Measurements from ENCODE around the gene DHX9. TPM values are rescaled to one million over a fixed set of nuclear protein-coding genes. Genes with fewer than 3 reads are reported as not detected.
A peak's percentile ranks its signal among the peaks of the same experiment; 100 is the strongest.

Gene DHX9
- total and polyA plus RNA-seq, 9 of the 15 experiments (the other 6 are each of a cell fraction or from before 2014, with no cell fraction given): 100 to 409 (median 294) TPM

DNA sequence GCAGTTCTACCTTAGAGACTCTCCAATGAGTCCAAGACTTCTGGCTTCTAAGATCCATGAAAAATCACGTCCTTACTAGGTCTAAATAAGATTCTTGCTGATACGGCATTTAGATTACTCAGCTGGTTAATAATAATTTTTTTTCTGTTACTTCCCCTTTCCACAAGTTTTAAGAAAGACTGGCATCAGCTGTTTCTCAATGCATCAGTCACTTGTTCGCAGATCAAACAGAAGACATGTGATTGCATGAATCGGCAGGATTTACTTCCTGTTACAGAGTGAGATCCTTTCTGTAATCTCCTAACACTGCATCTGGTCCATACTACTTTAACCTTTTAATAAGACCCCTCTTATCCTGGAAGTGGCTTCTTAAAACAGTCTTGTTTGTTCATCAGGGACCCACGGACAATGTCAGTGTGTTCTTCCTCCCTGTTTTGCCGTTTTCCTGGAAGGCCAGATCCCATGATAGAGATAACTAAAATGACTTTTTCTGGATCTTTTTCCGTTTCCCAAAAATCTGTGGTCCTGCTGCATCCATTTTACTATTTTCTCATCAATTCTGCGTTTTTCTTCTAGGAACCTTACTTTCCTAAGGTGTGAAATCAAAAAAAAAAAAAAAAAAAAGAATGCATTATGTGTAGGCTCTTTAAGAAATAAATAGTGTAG lies 43.5 kb upstream of the DHX9 start (continued):
- TF ChIP-seq, protein P1, sequence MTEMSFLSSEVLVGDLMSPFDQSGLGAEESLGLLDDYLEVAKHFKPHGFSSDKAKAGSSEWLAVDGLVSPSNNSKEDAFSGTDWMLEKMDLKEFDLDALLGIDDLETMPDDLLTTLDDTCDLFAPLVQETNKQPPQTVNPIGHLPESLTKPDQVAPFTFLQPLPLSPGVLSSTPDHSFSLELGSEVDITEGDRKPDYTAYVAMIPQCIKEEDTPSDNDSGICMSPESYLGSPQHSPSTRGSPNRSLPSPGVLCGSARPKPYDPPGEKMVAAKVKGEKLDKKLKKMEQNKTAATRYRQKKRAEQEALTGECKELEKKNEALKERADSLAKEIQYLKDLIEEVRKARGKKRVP (CRISPR knock-in tag; IDR thresholded peaks at IDR 0.05): no peak
- no peak for TF ChIP-seq RBM14 (IDR thresholded peaks at IDR 0.05; ENCODE audit: borderline replicate concordance, insufficient read depth, low read depth, low read length)
- no peak for TF ChIP-seq DNMT1 (IDR thresholded peaks at IDR 0.05)
- no peak for TF ChIP-seq SRF (CRISPR knock-in tag; IDR thresholded peaks at IDR 0.05)
- no peak for TF ChIP-seq RAD21 (CRISPR knock-in tag; conservative IDR thresholded peaks at IDR 0.05 in 1 of 2, IDR thresholded peaks at IDR 0.05 in 1 of 2)
- no peak for TF ChIP-seq SRSF7 (optimal IDR thresholded peaks at IDR 0.05; ENCODE audit: low read depth, low read length)
- TF ChIP-seq FOS (IDR thresholded peaks at IDR 0.05; ENCODE audit: extremely low read depth, insufficient read length): no peak
- TF ChIP-seq, protein P2, sequence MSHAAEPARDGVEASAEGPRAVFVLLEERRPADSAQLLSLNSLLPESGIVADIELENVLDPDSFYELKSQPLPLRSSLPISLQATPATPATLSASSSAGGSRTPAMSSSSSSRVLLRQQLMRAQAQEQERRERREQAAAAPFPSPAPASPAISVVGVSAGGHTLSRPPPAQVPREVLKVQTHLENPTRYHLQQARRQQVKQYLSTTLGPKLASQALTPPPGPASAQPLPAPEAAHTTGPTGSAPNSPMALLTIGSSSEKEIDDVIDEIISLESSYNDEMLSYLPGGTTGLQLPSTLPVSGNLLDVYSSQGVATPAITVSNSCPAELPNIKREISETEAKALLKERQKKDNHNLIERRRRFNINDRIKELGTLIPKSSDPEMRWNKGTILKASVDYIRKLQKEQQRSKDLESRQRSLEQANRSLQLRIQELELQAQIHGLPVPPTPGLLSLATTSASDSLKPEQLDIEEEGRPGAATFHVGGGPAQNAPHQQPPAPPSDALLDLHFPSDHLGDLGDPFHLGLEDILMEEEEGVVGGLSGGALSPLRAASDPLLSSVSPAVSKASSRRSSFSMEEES (CRISPR knock-in tag; IDR thresholded peaks at IDR 0.05): no peak
- no peak for TF ChIP-seq PRPF4 (IDR thresholded peaks at IDR 0.05; ENCODE audit: insufficient read depth, low read depth, low read length, poor library complexity, severe bottlenecking)
- TF ChIP-seq, protein P3, sequence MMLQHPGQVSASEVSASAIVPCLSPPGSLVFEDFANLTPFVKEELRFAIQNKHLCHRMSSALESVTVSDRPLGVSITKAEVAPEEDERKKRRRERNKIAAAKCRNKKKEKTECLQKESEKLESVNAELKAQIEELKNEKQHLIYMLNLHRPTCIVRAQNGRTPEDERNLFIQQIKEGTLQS (IDR thresholded peaks at IDR 0.05): peak; percentile 30; the same call in 1 of the 2 replicates
- TF ChIP-seq, protein P3 (CRISPR knock-in tag; conservative IDR thresholded peaks at IDR 0.05): no peak; the same call in 1 of the 2 replicates
- no peak for TF ChIP-seq TGIF2 (CRISPR knock-in tag; IDR thresholded peaks at IDR 0.05)
- TF ChIP-seq, protein P4, sequence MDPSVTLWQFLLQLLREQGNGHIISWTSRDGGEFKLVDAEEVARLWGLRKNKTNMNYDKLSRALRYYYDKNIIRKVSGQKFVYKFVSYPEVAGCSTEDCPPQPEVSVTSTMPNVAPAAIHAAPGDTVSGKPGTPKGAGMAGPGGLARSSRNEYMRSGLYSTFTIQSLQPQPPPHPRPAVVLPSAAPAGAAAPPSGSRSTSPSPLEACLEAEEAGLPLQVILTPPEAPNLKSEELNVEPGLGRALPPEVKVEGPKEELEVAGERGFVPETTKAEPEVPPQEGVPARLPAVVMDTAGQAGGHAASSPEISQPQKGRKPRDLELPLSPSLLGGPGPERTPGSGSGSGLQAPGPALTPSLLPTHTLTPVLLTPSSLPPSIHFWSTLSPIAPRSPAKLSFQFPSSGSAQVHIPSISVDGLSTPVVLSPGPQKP (CRISPR knock-in tag; IDR thresholded peaks at IDR 0.05): no peak
- TF ChIP-seq SAFB (IDR thresholded peaks at IDR 0.05; ENCODE audit: borderline replicate concordance, low read depth, low read length): no peak
- TF ChIP-seq STAT5A (IDR thresholded peaks at IDR 0.05; ENCODE audit: borderline replicate concordance, low read length): peak; percentile 40
- no peak for TF ChIP-seq NR3C1 (CRISPR knock-in tag; IDR thresholded peaks at IDR 0.05)
- TF ChIP-seq, protein P5, sequence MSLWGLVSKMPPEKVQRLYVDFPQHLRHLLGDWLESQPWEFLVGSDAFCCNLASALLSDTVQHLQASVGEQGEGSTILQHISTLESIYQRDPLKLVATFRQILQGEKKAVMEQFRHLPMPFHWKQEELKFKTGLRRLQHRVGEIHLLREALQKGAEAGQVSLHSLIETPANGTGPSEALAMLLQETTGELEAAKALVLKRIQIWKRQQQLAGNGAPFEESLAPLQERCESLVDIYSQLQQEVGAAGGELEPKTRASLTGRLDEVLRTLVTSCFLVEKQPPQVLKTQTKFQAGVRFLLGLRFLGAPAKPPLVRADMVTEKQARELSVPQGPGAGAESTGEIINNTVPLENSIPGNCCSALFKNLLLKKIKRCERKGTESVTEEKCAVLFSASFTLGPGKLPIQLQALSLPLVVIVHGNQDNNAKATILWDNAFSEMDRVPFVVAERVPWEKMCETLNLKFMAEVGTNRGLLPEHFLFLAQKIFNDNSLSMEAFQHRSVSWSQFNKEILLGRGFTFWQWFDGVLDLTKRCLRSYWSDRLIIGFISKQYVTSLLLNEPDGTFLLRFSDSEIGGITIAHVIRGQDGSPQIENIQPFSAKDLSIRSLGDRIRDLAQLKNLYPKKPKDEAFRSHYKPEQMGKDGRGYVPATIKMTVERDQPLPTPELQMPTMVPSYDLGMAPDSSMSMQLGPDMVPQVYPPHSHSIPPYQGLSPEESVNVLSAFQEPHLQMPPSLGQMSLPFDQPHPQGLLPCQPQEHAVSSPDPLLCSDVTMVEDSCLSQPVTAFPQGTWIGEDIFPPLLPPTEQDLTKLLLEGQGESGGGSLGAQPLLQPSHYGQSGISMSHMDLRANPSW (CRISPR knock-in tag; IDR thresholded peaks at IDR 0.05): no peak
- TF ChIP-seq PCBP1 (IDR thresholded peaks at IDR 0.05; ENCODE audit: low read depth, low read length, poor library complexity, severe bottlenecking): no peak
- no peak for TF ChIP-seq POLR2AphosphoS5 (IDR thresholded peaks at IDR 0.05; ENCODE audit: control insufficient read depth, insufficient read depth, low read depth, low read length)
- TF ChIP-seq XRCC4 (IDR thresholded peaks at IDR 0.05; ENCODE audit: extremely low read depth, insufficient read depth, insufficient read length): no peak

Data from K562 (cell line).